CD4-positive, alpha-beta T cell treated with Interleukin-12 subunit alpha and Interleukin-12 subunit beta, for 1 hour (primary cell): ENCODE measurements around the gene FAM32A.

ENCODE experiments used
- DNase-seq: peaks from one replicate; pipeline ENCODE4 v3.0.0-alpha.2; 2020

FAM32A gene

GRCh38 chr19:16226184-16226591 lies 41.0 kb downstream of the FAM32A start:
- no peak for DNase-seq

GRCh38 chr19:16226878-16227836 lies 41.9 kb downstream of the FAM32A start:
- DNase-seq: no peak

GRCh38 chr19:16227837-16228636 lies 42.8 kb downstream of the FAM32A start:
- DNase-seq: no peak

DNA sequence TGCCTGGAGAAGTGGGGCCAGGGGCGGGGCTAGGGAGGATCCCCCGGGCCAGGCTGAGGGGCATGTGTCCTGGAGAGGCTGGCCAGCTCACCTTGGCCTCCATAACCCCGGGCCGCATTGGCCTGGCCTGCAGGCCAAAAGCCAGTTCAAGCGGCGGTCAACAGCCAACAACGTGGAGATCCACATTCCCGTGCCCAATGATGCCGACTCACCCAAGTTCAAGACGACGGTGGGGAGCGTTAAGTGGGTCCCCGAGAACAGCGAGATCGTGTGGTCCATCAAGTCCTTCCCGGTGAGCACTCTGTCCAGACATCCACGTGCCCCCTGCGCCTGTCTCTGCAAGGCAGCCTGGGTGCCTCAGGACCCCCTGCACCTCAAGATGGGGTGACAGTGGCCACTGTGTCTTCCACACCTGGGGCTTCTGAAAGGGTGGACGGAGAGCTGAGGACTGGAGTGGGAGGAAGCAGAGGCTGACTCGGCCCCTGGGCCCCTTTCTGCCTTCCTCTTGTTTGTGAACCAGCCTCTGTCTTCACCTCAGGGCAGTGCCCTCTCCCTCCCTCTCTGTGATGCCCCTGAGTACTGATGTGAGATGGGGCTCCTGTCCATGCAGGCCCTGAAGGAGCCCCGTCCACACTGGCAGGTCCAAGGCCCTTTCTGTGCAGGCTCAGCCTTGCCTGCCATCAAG lies 43.6 kb downstream of the FAM32A start:
- no peak for DNase-seq

DNA sequence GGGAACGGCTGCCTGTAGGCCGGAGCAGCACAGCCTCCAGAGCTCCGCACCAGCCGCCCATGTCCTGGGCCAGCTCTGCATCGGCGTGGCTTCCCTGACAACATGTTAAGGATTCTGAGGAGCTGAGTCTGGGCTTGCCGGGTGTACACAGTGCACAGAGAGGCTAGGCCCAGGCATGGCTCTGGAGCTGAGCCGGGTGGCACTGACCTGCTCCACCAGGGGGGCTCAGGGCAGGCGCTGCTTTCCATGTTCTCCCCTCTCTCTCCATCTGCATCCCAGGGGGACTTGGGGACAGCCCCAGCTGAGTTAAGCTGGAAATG lies 44.1 kb downstream of the FAM32A start:
- DNase-seq: no peak

GRCh38 chr19:16232127-16232526 lies 46.9 kb downstream of the FAM32A start:
- no peak for DNase-seq

GRCh38 chr19:16232568-16232967 lies 47.4 kb downstream of the FAM32A start:
- DNase-seq: no peak

GRCh38 chr19:16233081-16233776 lies 48.0 kb downstream of the FAM32A start:
- no peak for DNase-seq

GRCh38 chr19:16233836-16234551 lies 48.8 kb downstream of the FAM32A start:
- DNase-seq: no peak

DNA sequence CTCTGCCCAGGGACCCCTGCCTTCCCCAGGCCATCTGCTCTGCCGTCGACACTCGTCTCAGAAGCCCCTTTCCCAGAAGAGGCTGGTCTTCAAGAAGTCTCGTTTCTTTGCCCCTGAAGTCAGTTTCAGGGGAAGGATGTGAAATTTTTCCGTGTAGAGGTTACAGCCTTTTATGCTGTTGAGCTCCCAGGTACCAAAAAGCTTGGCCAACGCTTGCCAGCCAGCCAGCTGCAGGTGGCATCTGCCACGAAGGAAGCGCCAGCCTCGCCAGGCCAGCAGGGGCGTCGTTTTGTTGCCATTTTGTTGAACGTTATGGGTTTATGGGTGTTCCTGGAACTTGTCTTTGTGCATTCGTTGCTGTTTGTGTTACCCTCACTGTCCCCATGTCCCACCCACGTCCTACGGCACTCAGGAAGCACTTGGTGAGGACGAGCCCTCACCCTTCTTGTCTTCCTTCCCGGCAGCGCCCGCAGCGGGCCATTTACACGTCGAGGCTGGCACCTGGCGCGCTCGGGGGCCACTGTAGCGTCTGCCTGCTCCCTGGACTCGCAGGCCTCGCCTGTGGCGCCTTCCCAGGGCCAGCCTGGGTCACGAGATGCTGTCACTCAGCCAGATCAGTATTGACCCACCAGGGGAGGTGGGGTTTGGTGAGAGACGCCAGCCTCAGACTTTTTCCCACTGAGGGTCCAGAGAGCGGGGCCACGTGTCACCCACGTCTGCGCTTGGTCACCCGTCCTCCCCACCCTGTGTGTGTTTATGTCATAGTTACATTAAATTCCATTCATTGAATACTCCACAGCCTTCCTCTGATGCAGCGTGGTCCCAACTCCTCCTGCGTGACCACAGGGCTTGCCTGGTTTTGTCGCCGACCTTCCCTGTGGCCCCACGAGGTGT lies 49.6 kb downstream of the FAM32A start:
- DNase-seq: no peak

DNA sequence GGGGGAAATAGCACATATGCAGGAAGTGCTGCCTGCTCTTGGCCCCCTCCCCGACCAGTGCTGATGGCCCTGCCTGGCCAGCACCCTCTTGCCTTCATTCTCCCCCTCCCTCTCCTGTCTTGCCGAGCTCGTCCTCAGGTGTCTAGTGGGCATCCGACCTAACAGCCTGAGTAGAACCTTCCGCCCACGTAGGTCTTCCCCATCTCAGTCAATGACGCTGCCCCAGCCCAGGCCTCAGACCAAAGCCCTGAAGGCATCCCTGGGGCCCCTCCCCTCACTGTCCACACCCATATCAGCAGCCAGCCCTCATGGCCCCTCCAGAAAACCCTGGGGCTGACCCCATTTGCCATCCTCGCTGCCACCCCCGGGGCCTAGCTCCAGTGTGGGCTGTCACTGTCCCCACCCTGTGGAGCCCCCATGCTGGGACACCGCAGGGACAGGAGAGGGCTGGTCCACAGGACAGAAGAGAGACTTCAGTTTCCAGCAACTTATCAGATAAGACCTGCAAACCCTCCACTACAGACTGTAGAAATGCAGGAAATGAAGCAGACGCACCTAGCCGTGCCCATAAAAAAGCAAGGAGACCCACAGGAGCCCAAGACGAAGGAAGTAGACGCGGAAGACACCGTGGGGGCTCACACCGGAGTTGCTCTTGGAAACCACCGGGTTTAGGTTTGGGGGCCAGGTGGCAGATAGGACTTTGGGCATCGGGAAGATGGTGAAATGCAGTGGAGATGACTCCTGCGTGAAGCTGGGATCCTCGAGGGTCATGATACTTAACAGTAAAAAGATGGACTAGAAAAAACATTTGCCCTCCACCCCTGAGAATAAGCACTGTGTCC lies 50.8 kb downstream of the FAM32A start:
- DNase-seq: no peak
